Measurements from ENCODE around the gene RFNG. TPM values are rescaled to one million over a fixed set of nuclear protein-coding genes. Genes with fewer than 3 reads are reported as not detected.

Gene RFNG
- total and polyA plus RNA-seq, 8 donors = 18.2 to 59.1 (median 29.6) TPM

GRCh38 chr17:82082456-82082855 lies 30.8 kb upstream of the RFNG start:
- no peak for FAIRE-seq

DNA sequence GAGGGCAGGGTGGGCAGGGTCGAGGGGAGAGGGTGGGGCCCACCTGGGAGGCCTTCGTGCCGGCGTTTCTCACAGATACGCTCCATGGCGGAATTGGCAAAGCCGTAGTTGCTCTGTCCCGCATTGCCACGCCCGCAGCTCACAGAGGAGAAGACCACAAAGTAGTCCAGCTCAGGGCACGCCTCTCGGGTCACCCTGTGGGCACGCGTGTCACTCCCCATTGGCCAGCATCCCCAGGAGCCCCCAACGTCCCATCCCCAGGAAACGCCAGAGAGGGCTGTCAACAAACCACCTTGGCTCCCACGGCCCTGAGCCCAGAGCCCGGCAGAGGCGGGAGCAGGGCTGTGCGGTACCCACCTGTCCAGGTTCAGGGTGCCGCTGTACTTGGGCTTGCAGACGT lies 30.4 kb upstream of the RFNG start:
- intact Hi-C loops (cut with DNase I) = no loop called here
- DNase-seq (peak in 1 of 6 donors; percentile 71), FAIRE-seq (no peak), ATAC-seq (no peak)
- H3K4me1 ChIP-seq = no peaks in the 10 kb centered on the region
- H3K36me3 ChIP-seq = peaks cover 0 to 40% (median 18%) of the 10 kb centered on the region in 3 donors
- TF ChIP-seq, protein P1, sequence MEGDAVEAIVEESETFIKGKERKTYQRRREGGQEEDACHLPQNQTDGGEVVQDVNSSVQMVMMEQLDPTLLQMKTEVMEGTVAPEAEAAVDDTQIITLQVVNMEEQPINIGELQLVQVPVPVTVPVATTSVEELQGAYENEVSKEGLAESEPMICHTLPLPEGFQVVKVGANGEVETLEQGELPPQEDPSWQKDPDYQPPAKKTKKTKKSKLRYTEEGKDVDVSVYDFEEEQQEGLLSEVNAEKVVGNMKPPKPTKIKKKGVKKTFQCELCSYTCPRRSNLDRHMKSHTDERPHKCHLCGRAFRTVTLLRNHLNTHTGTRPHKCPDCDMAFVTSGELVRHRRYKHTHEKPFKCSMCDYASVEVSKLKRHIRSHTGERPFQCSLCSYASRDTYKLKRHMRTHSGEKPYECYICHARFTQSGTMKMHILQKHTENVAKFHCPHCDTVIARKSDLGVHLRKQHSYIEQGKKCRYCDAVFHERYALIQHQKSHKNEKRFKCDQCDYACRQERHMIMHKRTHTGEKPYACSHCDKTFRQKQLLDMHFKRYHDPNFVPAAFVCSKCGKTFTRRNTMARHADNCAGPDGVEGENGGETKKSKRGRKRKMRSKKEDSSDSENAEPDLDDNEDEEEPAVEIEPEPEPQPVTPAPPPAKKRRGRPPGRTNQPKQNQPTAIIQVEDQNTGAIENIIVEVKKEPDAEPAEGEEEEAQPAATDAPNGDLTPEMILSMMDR (IDR thresholded peaks at IDR 0.05) = no peak
- no peaks in the 10 kb centered on the region for H3K9me3 ChIP-seq
- H3K27me3 ChIP-seq = no peaks in the 10 kb centered on the region
- 91 to 92% methylated on average over 18 to 22 of the region's 22 CpGs for WGBS, 2 donors
- no peak overlapping the region for H3K27ac ChIP-seq
- no peak overlapping the region for H3K4me3 ChIP-seq

More at GRCh38 chr17:82082456-82082855, 30.8 kb upstream of the RFNG start:
- H3K27ac ChIP-seq = no peak overlapping the region
- peaks cover 0 to 40% (median 21%) of the 10 kb centered on the region in 3 donors for H3K36me3 ChIP-seq
- H3K27me3 ChIP-seq = no peaks in the 10 kb centered on the region
- H3K4me3 ChIP-seq = no peak overlapping the region
- DNase-seq (peak in 1 of 6 donors; percentile 77), ATAC-seq (no peak)
- intact Hi-C loops (cut with DNase I) = no loop called here
- no peaks in the 10 kb centered on the region for H3K9me3 ChIP-seq
- 89 to 94% methylated on average over 17 to 19 of the region's 19 CpGs for WGBS, 2 donors
- TF ChIP-seq, protein P1 (IDR thresholded peaks at IDR 0.05) = no peak
- no peaks in the 10 kb centered on the region for H3K4me1 ChIP-seq

GRCh38 chr17:82081546-82081945 lies 29.9 kb upstream of the RFNG start:
- H3K4me1 ChIP-seq = no peaks in the 10 kb centered on the region
- ATAC-seq (no peak), DNase-seq (no peak), FAIRE-seq (no peak)
- intact Hi-C loops (cut with DNase I) = no loop called here
- H3K36me3 ChIP-seq = peaks cover 0 to 40% (median 18%) of the 10 kb centered on the region in 3 donors
- TF ChIP-seq, protein P1 (IDR thresholded peaks at IDR 0.05) = no peak
- H3K4me3 ChIP-seq = no peak overlapping the region
- H3K27me3 ChIP-seq = no peaks in the 10 kb centered on the region
- H3K9me3 ChIP-seq = no peaks in the 10 kb centered on the region
- WGBS, 2 donors = 92 to 96% methylated on average over 18 to 20 of the region's 20 CpGs
- H3K27ac ChIP-seq = no peak overlapping the region

GRCh38 chr17:82080789-82081464 lies 29.3 kb upstream of the RFNG start:
- Histone ChIP-seq H3K27me3 (no peaks in the 10 kb centered on the region), H3K4me3 (no peak overlapping the region), H3K9me3 (no peaks in the 10 kb centered on the region), H3K27ac (no peak overlapping the region), H3K36me3 (peaks cover 0 to 34% (median 16%) of the 10 kb centered on the region in 3 donors), H3K4me1 (no peaks in the 10 kb centered on the region)
- no peak for FAIRE-seq
- no peak for ATAC-seq
- peak in 1 of 6 donors; percentile 71 for DNase-seq
- intact Hi-C loops (cut with DNase I) = no loop called here
- TF ChIP-seq, protein P1 (IDR thresholded peaks at IDR 0.05) = no peak
- 94 to 96% methylated on average over 44 of the region's 44 CpGs for WGBS, 2 donors

Data from pancreas (tissue), 10 donors.